Trophoblast cell (in vitro differentiated cells and primary cell): ENCODE results near the gene ZFHX2.
A peak's percentile ranks its signal among the peaks of the same experiment; 100 is the strongest.

Experiments
- DNase-seq, 2 donors: peaks; one replicate each; pipeline ENCODE4 v3.0.0-alpha.2; 2016
- H2AFZ ChIP-seq: 2 replicates; pipeline ENCODE4 v1.6.1; 2013; ENCODE audit warnings: low read length, moderate library complexity, mild to moderate bottlenecking; ENCODE audit not compliant: insufficient read depth, poor library complexity
- H2AK5ac ChIP-seq: 2 replicates; pipeline ENCODE4 v1.6.1; 2013; ENCODE audit warnings: mild to moderate bottlenecking, low read length
- H2BK120ac ChIP-seq: 2 replicates; pipeline ENCODE4 v1.6.1; 2013; ENCODE audit warnings: low read length, mild to moderate bottlenecking, moderate library complexity; ENCODE audit not compliant: insufficient read depth, poor library complexity
- H2BK12ac ChIP-seq: 2 replicates; pipeline ENCODE4 v1.6.1; 2013; ENCODE audit warnings: mild to moderate bottlenecking, low read length, moderate library complexity
- H2BK5ac ChIP-seq: 2 replicates; pipeline ENCODE4 v1.6.1; 2013; ENCODE audit warnings: low read length, low read depth, moderate library complexity, mild to moderate bottlenecking; ENCODE audit not compliant: poor library complexity
- H3K14ac ChIP-seq: 2 replicates; pipeline ENCODE4 v1.6.1; 2013; ENCODE audit warnings: mild to moderate bottlenecking, low read length
- H3K18ac ChIP-seq: 2 replicates; pipeline ENCODE4 v1.6.1; 2013; ENCODE audit warnings: mild to moderate bottlenecking, low read length
- H3K23ac ChIP-seq: 2 replicates; pipeline ENCODE4 v1.6.1; 2013; ENCODE audit warnings: low read length
- H3K27ac ChIP-seq: 2 replicates; pipeline ENCODE4 v1.5.1; 2013; ENCODE audit warnings: low read depth, mild to moderate bottlenecking, inconsistent platforms, low read length, moderate library complexity
- H3K27me3 ChIP-seq: 2 replicates; pipeline ENCODE4 v1.6.1; 2013; ENCODE audit warnings: inconsistent platforms, mild to moderate bottlenecking, low read length, moderate library complexity; ENCODE audit not compliant: insufficient read depth
- H3K36me3 ChIP-seq, 2 experiments: 1 replicate in 1 of 2; 2 replicates in 1 of 2; pipeline ENCODE4 v1.6.1; 2013; ENCODE audit warnings: low read length in 2 of 2, mild to moderate bottlenecking in 2 of 2, moderate library complexity in 1 of 2; ENCODE audit not compliant: insufficient read depth in 2 of 2, control insufficient read depth in 1 of 2
- H3K4ac ChIP-seq: 2 replicates; pipeline ENCODE4 v1.6.1; 2013; ENCODE audit warnings: low read depth, mild to moderate bottlenecking, low read length, moderate library complexity
- H3K4me1 ChIP-seq, 2 experiments: 1 replicate in 1 of 2; 2 replicates in 1 of 2; pipeline ENCODE4 v1.6.1; 2013; ENCODE audit warnings: low read length in 2 of 2, mild to moderate bottlenecking in 2 of 2, moderate library complexity in 1 of 2; ENCODE audit not compliant: insufficient read depth in 2 of 2, control insufficient read depth in 1 of 2
- H3K4me2 ChIP-seq: 2 replicates; pipeline ENCODE4 v1.6.1; 2013; ENCODE audit warnings: inconsistent platforms, mild to moderate bottlenecking, low read length, moderate library complexity
- H3K4me3 ChIP-seq: 2 replicates; pipeline ENCODE4 v1.5.1; 2013; ENCODE audit warnings: mild to moderate bottlenecking, low read depth, low read length, inconsistent platforms
- H3K79me1 ChIP-seq: one replicate; pipeline ENCODE4 v1.6.1; 2013; ENCODE audit warnings: low read length
- H3K79me2 ChIP-seq: 2 replicates; pipeline ENCODE4 v1.6.1; 2013; ENCODE audit warnings: low read length, mild to moderate bottlenecking; ENCODE audit not compliant: control insufficient read depth, insufficient read depth, poor library complexity
- H3K9ac ChIP-seq: 2 replicates; pipeline ENCODE4 v1.6.1; 2013; ENCODE audit warnings: mild to moderate bottlenecking, low read length
- H3K9me3 ChIP-seq: 2 replicates; pipeline ENCODE4 v1.6.1; 2013; ENCODE audit warnings: low read depth, mild to moderate bottlenecking, control low read depth, inconsistent platforms, low read length; ENCODE audit not compliant: insufficient read depth
- H4K12ac ChIP-seq: 2 replicates; pipeline ENCODE4 v1.6.1; 2013; ENCODE audit warnings: low read depth, mild to moderate bottlenecking, low read length, moderate library complexity
- H4K8ac ChIP-seq: 2 replicates; pipeline ENCODE4 v1.6.1; 2013; ENCODE audit warnings: low read depth, mild to moderate bottlenecking, low read length, moderate library complexity
- H4K91ac ChIP-seq: one replicate; pipeline ENCODE4 v1.6.1; 2013; ENCODE audit warnings: low read depth, mild to moderate bottlenecking, low read length, moderate library complexity
- WGBS: extraction: QIAGEN DNeasy Blood & Tissue Kit; methylation state at CpG from one replicate; pipeline ENCODE4 v1.1.7; 2013; ENCODE audit warnings: missing lambda C conversion rate; ENCODE audit not compliant: insufficient read length, insufficient coverage; ENCODE audit errors: extremely low coverage; 5-methylcytosine and 5-hydroxymethylcytosine counted together

ZFHX2 gene

DNA sequence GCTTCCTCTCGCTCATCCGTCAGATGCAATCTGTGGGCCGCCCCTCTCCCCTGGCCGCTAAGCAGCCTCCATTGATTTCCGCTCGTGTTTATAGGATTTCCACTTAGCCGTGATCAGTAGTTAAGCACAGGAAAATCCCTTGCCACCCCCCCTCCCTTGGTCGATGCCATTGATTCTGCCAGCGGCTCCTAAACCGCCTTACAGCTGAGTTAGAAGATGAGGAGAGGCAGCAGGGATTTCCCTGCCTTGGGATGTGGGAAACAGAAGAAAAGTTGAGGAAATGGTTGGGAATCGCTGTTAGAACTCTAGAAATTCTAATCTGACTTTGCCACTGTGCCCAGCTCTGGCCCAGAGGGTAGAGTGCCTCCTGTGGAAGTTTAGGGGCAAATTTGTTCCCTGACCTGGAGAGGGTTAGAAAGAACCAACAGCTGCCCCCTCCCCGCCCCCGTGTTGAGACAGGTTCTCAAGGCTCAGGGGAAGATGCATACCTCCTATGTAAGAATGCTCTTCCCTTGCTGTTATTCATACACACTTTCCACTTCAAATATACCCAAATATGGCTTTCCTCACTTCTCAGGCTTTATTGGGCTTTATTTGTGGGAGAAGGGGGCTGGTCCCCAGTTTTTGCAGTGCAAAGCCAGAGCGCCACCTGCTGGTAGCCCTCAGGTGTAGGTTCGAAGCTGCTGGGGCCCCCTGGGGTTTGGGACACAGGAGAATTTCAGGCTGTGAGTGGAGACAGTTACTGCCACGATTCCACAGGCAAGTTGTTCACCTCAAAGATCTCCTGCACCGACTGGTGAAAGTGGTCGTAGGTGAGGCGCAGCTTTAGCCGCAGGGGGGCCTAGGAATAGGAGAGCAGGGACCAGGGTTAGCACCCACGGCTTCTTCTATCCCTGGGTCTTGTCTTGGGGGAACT is 7.7 kb upstream of the ZFHX2 start:
- peak in 1 of 2 donors; percentile 48 for DNase-seq
- Histone ChIP-seq H3K4me3 (no peak overlapping the region), H3K14ac (no peak overlapping the region), H3K23ac (no peak overlapping the region), H3K36me3 (peaks cover 46 to 56% of the 10 kb centered on the region in 2 experiments), H2AFZ (no peak overlapping the region), H2AK5ac (no peak overlapping the region), H4K12ac (no peak overlapping the region), H3K79me2 (peaks cover 7% of the 10 kb centered on the region), H2BK120ac (no peak overlapping the region), H3K79me1 (peaks cover 7% of the 10 kb centered on the region), H3K27me3 (no peaks in the 10 kb centered on the region), H4K91ac (no peak overlapping the region), H4K8ac (no peak overlapping the region), H3K27ac (no peak overlapping the region), H2BK12ac (no peak overlapping the region), H3K18ac (no peak overlapping the region), H3K4me2 (no peak overlapping the region), H3K4ac (no peak overlapping the region), H3K9ac (no peak overlapping the region), H2BK5ac (no peak overlapping the region), H3K4me1 (peaks cover 5 to 10% of the 10 kb centered on the region in 2 experiments), H3K9me3 (peaks cover 7% of the 10 kb centered on the region)
- WGBS: no CpG with 5 or more reads among the region's 21 CpGs

DNA sequence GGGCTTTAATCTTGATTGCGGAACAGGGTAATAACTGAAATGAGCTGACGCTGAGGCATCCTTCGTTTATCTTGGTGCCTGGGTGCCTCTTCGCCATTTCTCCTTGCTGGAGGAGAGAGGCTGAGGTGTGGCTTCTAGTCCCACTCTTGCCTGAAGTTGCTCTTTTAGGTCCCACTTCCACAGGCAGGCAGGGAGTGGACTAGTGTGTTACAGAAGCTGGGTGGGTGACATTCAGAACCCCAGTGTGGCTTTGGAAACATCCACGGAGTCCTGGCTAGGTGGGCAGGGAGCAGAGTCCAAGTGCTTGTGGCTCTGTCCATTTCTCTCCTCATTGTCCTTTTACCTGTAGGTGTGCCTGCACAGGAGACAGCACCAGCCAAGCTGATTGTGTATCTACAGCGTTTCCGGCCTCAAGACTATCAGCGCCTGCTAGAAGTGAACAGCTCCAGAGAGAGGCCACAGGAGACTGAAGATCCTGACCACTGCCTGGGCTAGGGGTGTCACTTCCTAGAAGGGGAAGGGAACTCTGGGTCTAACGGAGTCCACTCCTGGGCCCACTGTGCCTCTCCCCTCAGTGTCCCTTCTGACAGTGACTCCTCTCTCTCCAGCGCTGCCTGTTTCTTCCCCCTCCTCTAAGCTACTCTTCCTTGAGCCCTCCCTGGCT is 6.9 kb upstream of the ZFHX2 start:
- Histone ChIP-seq H2BK5ac (no peak overlapping the region), H3K18ac (no peak overlapping the region), H4K91ac (no peak overlapping the region), H3K14ac (no peak overlapping the region), H3K79me1 (peaks cover 7% of the 10 kb centered on the region), H3K4me3 (no peak overlapping the region), H2AK5ac (no peak overlapping the region), H3K23ac (no peak overlapping the region), H3K9ac (no peak overlapping the region), H3K27me3 (no peaks in the 10 kb centered on the region), H3K4me2 (no peak overlapping the region), H3K4me1 (peaks cover 5 to 10% of the 10 kb centered on the region in 2 experiments), H2AFZ (no peak overlapping the region), H3K79me2 (peaks cover 7% of the 10 kb centered on the region), H3K27ac (no peak overlapping the region), H4K12ac (no peak overlapping the region), H3K4ac (no peak overlapping the region), H2BK12ac (no peak overlapping the region), H3K9me3 (peaks cover 6% of the 10 kb centered on the region), H4K8ac (no peak overlapping the region), H2BK120ac (no peak overlapping the region), H3K36me3 (peaks cover 38 to 48% of the 10 kb centered on the region in 2 experiments)
- no peak for DNase-seq
- no CpG with 5 or more reads among the region's 10 CpGs for WGBS

DNA sequence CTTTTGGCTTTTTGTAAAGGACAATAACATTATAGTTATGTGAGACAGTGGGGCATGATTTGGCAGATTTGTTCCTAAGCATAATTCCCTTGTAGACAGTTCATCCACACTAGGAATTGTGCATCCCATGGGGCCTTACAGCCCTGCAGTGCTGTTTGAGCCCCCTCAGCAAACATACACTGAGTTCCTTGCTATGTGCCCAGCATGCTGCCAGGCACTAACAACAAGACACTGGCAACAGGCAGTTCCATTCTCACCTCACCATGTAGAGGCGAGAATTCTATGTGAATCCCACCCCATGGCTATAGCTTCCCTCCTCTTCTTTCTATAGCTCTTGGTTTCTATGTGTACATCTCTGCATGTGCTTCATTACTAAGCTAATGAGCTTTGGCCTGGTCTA is 6.4 kb upstream of the ZFHX2 start:
- no peak overlapping the region for H2BK12ac ChIP-seq
- WGBS: no CpG with 5 or more reads among the region's 1 CpG
- H3K9ac ChIP-seq: no peak overlapping the region

DNA sequence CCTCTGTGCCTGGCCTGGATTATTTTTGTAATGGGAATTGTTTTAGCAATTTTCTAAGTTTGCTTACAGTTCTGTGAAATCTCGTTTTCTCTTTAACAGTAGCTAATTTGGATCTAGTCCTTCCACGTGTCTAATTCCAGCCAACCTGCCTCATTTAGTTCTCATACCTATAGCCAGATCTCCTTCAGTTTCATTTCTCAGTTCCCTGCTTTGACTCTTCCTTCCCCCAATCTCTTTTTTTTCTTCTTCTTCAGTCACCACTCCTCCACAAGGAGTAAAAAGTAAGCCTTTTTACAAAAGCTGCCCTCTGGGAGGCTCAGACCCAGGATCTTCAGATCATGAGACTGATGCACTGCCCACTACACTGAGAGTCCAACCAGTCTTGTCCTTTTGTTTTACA is 6.0 kb upstream of the ZFHX2 start:
- H3K36me3 ChIP-seq: peaks cover 33 to 43% of the 10 kb centered on the region in 2 experiments
- peaks cover 7% of the 10 kb centered on the region for H3K79me2 ChIP-seq
- H3K4ac ChIP-seq: no peak overlapping the region
- no peak overlapping the region for H3K23ac ChIP-seq
- H3K14ac ChIP-seq: no peak overlapping the region
- H4K12ac ChIP-seq: no peak overlapping the region
- H3K4me3 ChIP-seq: no peak overlapping the region
- no peak overlapping the region for H3K4me2 ChIP-seq
- H2AK5ac ChIP-seq: no peak overlapping the region
- no peak overlapping the region for H2BK12ac ChIP-seq
- H4K8ac ChIP-seq: no peak overlapping the region
- peaks cover 5 to 10% of the 10 kb centered on the region in 2 experiments for H3K4me1 ChIP-seq
- peaks cover 3% of the 10 kb centered on the region for H3K9me3 ChIP-seq
- no peak overlapping the region for H4K91ac ChIP-seq
- no peak overlapping the region for H3K27ac ChIP-seq
- no peak overlapping the region for H2AFZ ChIP-seq
- no peak overlapping the region for H3K9ac ChIP-seq
- no CpG with 5 or more reads among the region's 2 CpGs for WGBS
- H3K18ac ChIP-seq: no peak overlapping the region
- no peak for DNase-seq
- no peak overlapping the region for H2BK120ac ChIP-seq
- H3K79me1 ChIP-seq: peaks cover 7% of the 10 kb centered on the region
- no peak overlapping the region for H2BK5ac ChIP-seq
- H3K27me3 ChIP-seq: no peaks in the 10 kb centered on the region

More for the DNA sequence above, 6.4 kb upstream of the ZFHX2 start:
- no peak overlapping the region for H2BK5ac ChIP-seq
- peaks cover 5 to 10% of the 10 kb centered on the region in 2 experiments for H3K4me1 ChIP-seq
- peaks cover 3% of the 10 kb centered on the region for H3K9me3 ChIP-seq
- H3K4me3 ChIP-seq: no peak overlapping the region
- no peak overlapping the region for H3K14ac ChIP-seq
- peaks cover 7% of the 10 kb centered on the region for H3K79me1 ChIP-seq
- no peak overlapping the region for H4K8ac ChIP-seq
- no peak overlapping the region for H4K91ac ChIP-seq
- H3K27ac ChIP-seq: no peak overlapping the region
- no peak overlapping the region for H2AFZ ChIP-seq
- H3K27me3 ChIP-seq: no peaks in the 10 kb centered on the region
- H4K12ac ChIP-seq: no peak overlapping the region
- no peak overlapping the region for H3K4me2 ChIP-seq
- H3K23ac ChIP-seq: no peak overlapping the region
- no peak overlapping the region for H2AK5ac ChIP-seq
- H3K79me2 ChIP-seq: peaks cover 7% of the 10 kb centered on the region
- DNase-seq: no peak
- no peak overlapping the region for H3K18ac ChIP-seq
- H3K36me3 ChIP-seq: peaks cover 33 to 43% of the 10 kb centered on the region in 2 experiments
- no peak overlapping the region for H3K4ac ChIP-seq
- no peak overlapping the region for H2BK120ac ChIP-seq
